ENCODE results near the gene DOCK4. TPM values are rescaled to one million over a fixed set of nuclear protein-coding genes. Genes with fewer than 3 reads are reported as not detected.

The DOCK4 gene, protein sequence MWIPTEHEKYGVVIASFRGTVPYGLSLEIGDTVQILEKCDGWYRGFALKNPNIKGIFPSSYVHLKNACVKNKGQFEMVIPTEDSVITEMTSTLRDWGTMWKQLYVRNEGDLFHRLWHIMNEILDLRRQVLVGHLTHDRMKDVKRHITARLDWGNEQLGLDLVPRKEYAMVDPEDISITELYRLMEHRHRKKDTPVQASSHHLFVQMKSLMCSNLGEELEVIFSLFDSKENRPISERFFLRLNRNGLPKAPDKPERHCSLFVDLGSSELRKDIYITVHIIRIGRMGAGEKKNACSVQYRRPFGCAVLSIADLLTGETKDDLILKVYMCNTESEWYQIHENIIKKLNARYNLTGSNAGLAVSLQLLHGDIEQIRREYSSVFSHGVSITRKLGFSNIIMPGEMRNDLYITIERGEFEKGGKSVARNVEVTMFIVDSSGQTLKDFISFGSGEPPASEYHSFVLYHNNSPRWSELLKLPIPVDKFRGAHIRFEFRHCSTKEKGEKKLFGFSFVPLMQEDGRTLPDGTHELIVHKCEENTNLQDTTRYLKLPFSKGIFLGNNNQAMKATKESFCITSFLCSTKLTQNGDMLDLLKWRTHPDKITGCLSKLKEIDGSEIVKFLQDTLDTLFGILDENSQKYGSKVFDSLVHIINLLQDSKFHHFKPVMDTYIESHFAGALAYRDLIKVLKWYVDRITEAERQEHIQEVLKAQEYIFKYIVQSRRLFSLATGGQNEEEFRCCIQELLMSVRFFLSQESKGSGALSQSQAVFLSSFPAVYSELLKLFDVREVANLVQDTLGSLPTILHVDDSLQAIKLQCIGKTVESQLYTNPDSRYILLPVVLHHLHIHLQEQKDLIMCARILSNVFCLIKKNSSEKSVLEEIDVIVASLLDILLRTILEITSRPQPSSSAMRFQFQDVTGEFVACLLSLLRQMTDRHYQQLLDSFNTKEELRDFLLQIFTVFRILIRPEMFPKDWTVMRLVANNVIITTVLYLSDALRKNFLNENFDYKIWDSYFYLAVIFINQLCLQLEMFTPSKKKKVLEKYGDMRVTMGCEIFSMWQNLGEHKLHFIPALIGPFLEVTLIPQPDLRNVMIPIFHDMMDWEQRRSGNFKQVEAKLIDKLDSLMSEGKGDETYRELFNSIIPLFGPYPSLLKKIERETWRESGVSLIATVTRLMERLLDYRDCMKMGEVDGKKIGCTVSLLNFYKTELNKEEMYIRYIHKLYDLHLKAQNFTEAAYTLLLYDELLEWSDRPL (N-terminal part only)
- total RNA-seq, result 10 to 100 TPM in 5 of 6 experiments, 1 to 10 TPM in 1; 9.4 to 29.9 (median 22.8) TPM
- long read RNA-seq, partial matches to known transcripts, result 0 of 3 reads
- long read RNA-seq, other reads (novel, unspliced or antisense), result 3 of 3 reads

DNA sequence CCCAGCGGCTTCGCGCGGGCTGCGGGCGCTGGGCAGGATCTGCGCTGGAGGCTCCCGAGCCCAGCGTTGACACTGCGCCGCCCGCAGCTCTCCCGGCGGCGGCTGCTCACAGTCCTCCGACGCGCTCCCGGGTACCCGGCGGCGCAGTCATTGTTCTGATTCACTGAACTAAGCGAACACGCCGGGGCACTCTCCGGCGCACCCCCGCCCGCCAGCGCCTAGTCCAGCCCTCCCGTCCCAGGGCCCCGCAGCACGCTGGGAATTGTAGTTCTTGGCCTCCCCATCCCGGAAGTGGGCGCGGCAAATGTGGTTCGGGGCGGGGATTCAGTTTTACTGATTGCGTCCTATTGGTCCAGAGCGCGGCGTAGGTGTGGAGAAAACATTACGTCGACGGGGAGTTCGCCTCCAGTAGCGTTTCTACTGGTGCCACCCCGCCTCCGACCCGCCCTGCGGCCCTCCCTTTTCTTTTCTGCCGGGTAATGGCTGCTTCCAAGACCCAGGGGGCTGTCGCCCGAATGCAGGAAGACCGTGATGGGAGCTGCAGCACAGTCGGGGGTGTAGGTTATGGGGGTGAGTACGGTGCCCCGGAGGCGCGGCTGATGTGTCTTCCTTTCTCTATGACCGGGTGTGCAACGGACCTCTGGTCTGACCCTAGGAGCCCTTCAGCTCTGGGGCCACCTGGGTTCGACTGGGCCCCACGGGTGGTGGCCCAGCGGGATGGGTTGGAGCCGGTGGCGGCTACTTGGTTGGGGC lies at the start of gene DOCK4, which contains the start of gene ZNF277:
Gene DOCK4 (minus strand): TSS at position 162 of the 753 bp plus-strand sequence. CDS start 261 bp downstream, outside the sequence.
Gene ZNF277 (plus strand): TSS at position 458 of the 753 bp plus-strand sequence. CDS start 22 bp downstream, at position 480.
- H3K27me3 ChIP-seq, result no peaks in the 10 kb centered on the region
- H3K36me3 ChIP-seq, result no peaks in the 10 kb centered on the region
- DNase-seq (peak; percentile 99 to 100 (median 99)), ATAC-seq (peak; percentile 87 to 95 (median 90))
- TF ChIP-seq, protein P1, sequence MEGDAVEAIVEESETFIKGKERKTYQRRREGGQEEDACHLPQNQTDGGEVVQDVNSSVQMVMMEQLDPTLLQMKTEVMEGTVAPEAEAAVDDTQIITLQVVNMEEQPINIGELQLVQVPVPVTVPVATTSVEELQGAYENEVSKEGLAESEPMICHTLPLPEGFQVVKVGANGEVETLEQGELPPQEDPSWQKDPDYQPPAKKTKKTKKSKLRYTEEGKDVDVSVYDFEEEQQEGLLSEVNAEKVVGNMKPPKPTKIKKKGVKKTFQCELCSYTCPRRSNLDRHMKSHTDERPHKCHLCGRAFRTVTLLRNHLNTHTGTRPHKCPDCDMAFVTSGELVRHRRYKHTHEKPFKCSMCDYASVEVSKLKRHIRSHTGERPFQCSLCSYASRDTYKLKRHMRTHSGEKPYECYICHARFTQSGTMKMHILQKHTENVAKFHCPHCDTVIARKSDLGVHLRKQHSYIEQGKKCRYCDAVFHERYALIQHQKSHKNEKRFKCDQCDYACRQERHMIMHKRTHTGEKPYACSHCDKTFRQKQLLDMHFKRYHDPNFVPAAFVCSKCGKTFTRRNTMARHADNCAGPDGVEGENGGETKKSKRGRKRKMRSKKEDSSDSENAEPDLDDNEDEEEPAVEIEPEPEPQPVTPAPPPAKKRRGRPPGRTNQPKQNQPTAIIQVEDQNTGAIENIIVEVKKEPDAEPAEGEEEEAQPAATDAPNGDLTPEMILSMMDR (IDR thresholded peaks at IDR 0.05), result no peak
- TF ChIP-seq POLR2A (IDR thresholded peaks at IDR 0.05), result peak; percentile 98
- H3K4me1 ChIP-seq, result peaks cover 0 to 56% (median 11%) of the 10 kb centered on the region in 4 donors
- H3K9me3 ChIP-seq, result no peaks in the 10 kb centered on the region
- peak within 1 kb of the TSS; percentile 80 to 94 (median 86) for H3K27ac ChIP-seq
- intact Hi-C loops (cut with DNase I), result no loop called here
- 0% methylated on average over 16 of the region's 67 CpGs for WGBS (ENCODE audit: insufficient coverage, low coverage, low lambda C conversion rate, missing lambda C conversion rate)
- peak within 1 kb of the TSS; percentile 89 to 91 (median 90) for H3K4me3 ChIP-seq

DNA sequence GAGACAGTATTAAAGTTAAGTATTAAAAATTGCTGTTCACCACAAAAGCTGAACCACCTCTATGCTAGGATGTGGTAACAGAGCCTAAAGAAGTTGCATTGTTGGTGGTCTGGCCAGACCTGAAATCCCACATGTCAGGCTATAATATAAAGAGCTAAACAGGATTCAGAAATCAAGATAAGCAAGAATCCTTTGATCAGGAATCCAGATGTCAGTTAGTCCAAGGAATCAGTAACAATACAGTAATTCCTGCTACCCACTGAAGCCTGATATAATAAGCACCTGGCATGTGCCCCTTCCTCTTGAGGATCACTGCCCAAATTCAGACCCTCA lies 49.2 kb upstream of the DOCK4 start:
- ATAC-seq, result no peak
- Histone ChIP-seq H3K27ac (no peak overlapping the region), H3K9me3 (no peaks in the 10 kb centered on the region), H3K27me3 (no peaks in the 10 kb centered on the region), H3K36me3 (no peaks in the 10 kb centered on the region), H3K4me1 (peaks cover 0 to 21% (median 0%) of the 10 kb centered on the region in 4 donors), H3K4me3 (no peak overlapping the region)
- intact Hi-C loops (cut with DNase I), result no loop called here
- no peak for DNase-seq
- TF ChIP-seq, protein P1 (IDR thresholded peaks at IDR 0.05), result no peak
- TF ChIP-seq POLR2A (IDR thresholded peaks at IDR 0.05), result no peak

DNA sequence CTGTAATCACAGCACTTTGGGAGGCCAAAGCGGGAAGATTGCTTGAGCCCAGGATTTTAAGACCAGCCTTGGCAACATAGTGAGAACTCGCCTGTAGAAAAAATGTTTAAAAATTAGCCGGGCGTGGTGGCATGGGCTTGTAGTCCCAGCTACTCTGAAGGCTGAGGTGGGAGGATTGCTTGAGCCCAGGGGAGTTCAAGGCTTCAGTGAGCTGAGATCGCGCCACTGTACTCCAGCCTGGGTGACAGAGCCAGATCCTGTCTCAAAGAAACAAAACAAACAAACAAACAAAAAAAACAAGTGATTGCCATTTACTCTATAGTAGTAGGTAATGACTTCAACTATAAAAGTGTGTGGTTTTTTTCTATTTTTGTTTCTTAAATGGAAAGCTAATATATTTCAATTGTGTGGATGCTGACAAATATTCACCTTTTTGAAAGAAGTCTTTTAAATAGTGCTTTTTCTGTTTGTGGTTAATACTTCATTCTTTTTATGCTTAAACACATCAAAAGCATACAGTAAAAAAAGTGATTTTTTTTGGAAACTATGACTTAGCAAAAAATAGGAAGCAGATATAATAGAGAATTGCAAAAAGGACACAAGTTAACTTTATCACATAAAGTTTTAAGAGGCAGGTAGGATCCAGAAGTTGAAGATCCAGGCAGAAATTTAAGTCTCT lies 48.6 kb upstream of the DOCK4 start:
- H3K9me3 ChIP-seq, result no peaks in the 10 kb centered on the region

More for the DNA sequence above, 48.6 kb upstream of the DOCK4 start:
- intact Hi-C loops (cut with DNase I), result no loop called here
- Histone ChIP-seq H3K36me3 (no peaks in the 10 kb centered on the region), H3K4me1 (peaks cover 0 to 21% (median 0%) of the 10 kb centered on the region in 4 donors), H3K4me3 (no peak overlapping the region), H3K27me3 (no peaks in the 10 kb centered on the region), H3K27ac (no peak overlapping the region)
- ATAC-seq (peak in 2 of 4 donors; percentile 11 to 13), DNase-seq (no peak)
- 78% methylated on average over 6 of the region's 6 CpGs for WGBS (ENCODE audit: insufficient coverage, low coverage, low lambda C conversion rate, missing lambda C conversion rate)
- TF ChIP-seq POLR2A (IDR thresholded peaks at IDR 0.05), result no peak
- TF ChIP-seq, protein P1 (IDR thresholded peaks at IDR 0.05), result no peak
